Duodenal mucosa (tissue), 2 donors: ENCODE measurements around the gene KLRF2.

Experiments used
- H3K27ac ChIP-seq: one replicate; pipeline ENCODE4 v1.7.0; 2013; ENCODE audit warnings: low read depth, low read length
- H3K27me3 ChIP-seq, 2 donors: one replicate each; pipeline ENCODE4 v1.7.0; 2013; ENCODE audit warnings: low read length in 2 of 2, control low read depth in 1 of 2; ENCODE audit not compliant: insufficient read depth in 2 of 2, control insufficient read depth in 1 of 2
- H3K36me3 ChIP-seq, 2 donors: one replicate each; pipeline ENCODE4 v1.7.0; 2013; ENCODE audit warnings: low read length in 2 of 2, control low read depth in 1 of 2; ENCODE audit not compliant: insufficient read depth in 2 of 2, control insufficient read depth in 1 of 2
- H3K4me1 ChIP-seq, 2 donors: one replicate each; pipeline ENCODE4 v1.7.0; 2013; ENCODE audit warnings: low read length in 2 of 2, control low read depth in 1 of 2; ENCODE audit not compliant: insufficient read depth in 2 of 2, control insufficient read depth in 1 of 2
- H3K4me3 ChIP-seq, 2 donors: one replicate each; pipeline ENCODE4 v1.7.0; 2013; ENCODE audit warnings: low read length in 2 of 2, low read depth in 1 of 2
- H3K9ac ChIP-seq, 2 donors: one replicate each; pipeline ENCODE4 v1.7.0; 2013; ENCODE audit warnings: low read length in 2 of 2, low read depth in 1 of 2
- H3K9me3 ChIP-seq, 2 donors: one replicate each; pipeline ENCODE4 v1.7.0; 2013; ENCODE audit warnings: low read length in 2 of 2, control low read depth in 1 of 2; ENCODE audit not compliant: control insufficient read depth in 1 of 2

KLRF2 gene, protein sequence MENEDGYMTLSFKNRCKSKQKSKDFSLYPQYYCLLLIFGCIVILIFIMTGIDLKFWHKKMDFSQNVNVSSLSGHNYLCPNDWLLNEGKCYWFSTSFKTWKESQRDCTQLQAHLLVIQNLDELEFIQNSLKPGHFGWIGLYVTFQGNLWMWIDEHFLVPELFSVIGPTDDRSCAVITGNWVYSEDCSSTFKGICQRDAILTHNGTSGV

DNA sequence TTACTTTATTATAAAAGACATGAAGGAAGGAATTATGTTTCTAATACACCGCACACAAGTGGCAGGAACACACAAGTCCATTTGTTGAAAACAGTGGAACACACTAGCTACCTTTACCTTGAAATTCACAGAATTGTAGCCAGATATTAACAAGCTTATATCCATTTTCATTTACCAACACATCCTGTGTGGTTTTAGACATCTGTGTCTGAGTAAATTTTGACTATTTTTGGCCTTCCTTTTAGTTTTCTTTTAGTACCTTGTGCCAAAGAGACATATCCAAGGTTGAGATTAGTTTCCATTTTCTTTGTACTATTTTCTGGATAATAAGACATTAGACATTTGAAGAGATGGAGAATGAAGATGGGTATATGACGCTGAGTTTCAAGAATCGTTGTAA, at the start of gene KLRF2:
KLRF2 (plus strand) TSS at position 244 of the 400 bp plus-strand sequence; CDS start at position 351, 107 bp downstream.
- H3K9ac ChIP-seq, result no peak within 1 kb of the TSS
- H3K9me3 ChIP-seq, result no peaks in the 10 kb centered on the region
- H3K4me1 ChIP-seq, result no peaks in the 10 kb centered on the region
- H3K27ac ChIP-seq, result no peak within 1 kb of the TSS
- H3K4me3 ChIP-seq, result no peak within 1 kb of the TSS
- no peaks in the 10 kb centered on the region for H3K36me3 ChIP-seq
- H3K27me3 ChIP-seq, result no peaks in the 10 kb centered on the region

DNA sequence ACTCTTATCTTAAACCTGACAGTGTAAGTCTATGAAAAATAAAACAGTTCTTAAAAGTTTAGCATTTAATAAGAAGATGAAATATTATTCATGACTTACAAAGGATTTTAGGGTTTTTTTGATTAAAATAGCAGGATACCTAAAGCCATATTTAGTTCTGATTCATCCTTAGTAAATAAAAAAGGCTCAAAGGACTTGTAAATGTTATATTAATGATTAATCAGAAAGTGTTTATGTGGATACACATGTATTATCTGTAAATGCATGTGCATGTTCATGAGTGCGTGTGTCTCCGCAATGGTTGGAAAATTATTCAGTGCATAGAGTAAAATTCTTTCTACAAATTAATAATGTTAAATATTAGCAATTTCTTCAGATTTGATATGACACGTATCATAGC, 49.6 kb upstream of the KLRF2 start:
- Histone ChIP-seq H3K9me3 (no peaks in the 10 kb centered on the region), H3K27me3 (no peaks in the 10 kb centered on the region), H3K36me3 (no peaks in the 10 kb centered on the region), H3K9ac (no peak overlapping the region), H3K4me1 (no peaks in the 10 kb centered on the region), H3K27ac (no peak overlapping the region), H3K4me3 (no peak overlapping the region)

- Histone ChIP-seq H3K27me3 (no peaks in the 10 kb centered on the region), H3K9me3 (no peaks in the 10 kb centered on the region), H3K36me3 (no peaks in the 10 kb centered on the region), H3K4me3 (no peak overlapping the region), H3K4me1 (no peaks in the 10 kb centered on the region), H3K27ac (no peak overlapping the region), H3K9ac (no peak overlapping the region)
These were observed 37.9 kb upstream of the KLRF2 start for GRCh38 chr12:9843407-9843806.

DNA sequence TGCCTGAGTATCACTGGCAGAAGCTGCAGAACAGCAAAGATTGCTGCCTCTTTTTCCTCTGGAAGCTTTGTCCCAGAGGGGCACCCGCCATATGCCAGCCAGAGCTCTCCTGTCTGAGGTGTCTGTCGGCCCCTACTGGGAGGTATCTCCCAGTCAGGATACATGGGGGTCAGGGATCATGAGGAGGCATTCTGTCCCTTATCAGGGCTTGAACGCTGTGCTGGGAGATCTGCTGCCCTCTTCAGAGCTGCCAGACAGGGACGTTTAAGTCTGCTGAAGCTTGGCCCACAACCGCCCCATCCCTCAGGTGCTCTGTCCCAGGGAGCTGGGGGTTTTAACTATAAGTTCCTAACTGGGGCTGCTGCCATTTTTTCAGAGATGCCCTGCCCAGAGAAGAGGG, 32.4 kb upstream of the KLRF2 start:
- no peak overlapping the region for H3K27ac ChIP-seq
- H3K9me3 ChIP-seq, result peaks cover 0 to 3% of the 10 kb centered on the region in 2 donors
- no peak overlapping the region for H3K4me3 ChIP-seq
- peaks cover 0 to 11% of the 10 kb centered on the region in 2 donors for H3K36me3 ChIP-seq
- H3K27me3 ChIP-seq, result no peaks in the 10 kb centered on the region
- no peak overlapping the region for H3K9ac ChIP-seq
- H3K4me1 ChIP-seq, result no peaks in the 10 kb centered on the region

DNA sequence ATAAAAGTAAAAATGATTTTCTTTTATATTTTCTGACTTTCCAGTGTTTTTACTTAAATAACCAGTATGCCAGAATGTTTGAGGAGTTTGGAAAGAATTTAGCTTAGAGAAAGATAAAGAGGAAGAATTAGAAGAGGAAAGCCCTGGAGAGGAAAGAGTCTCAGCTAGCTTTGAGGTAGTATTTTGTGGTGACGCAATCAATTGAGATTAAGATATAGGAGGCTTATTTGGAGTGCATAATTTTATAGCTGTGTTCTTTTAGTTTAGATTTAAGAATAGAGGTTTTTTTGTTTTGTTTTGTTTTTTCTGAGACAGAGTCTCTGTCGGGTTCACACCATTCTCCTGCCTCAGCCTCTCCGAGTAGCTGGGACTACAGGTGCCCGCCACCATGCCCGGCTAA, 30.2 kb upstream of the KLRF2 start:
- peaks cover 0 to 11% of the 10 kb centered on the region in 2 donors for H3K36me3 ChIP-seq
- H3K4me3 ChIP-seq, result no peak overlapping the region
- peaks cover 0 to 3% of the 10 kb centered on the region in 2 donors for H3K9me3 ChIP-seq
- H3K4me1 ChIP-seq, result no peaks in the 10 kb centered on the region
- H3K27me3 ChIP-seq, result no peaks in the 10 kb centered on the region
- H3K27ac ChIP-seq, result no peak overlapping the region
- no peak overlapping the region for H3K9ac ChIP-seq

DNA sequence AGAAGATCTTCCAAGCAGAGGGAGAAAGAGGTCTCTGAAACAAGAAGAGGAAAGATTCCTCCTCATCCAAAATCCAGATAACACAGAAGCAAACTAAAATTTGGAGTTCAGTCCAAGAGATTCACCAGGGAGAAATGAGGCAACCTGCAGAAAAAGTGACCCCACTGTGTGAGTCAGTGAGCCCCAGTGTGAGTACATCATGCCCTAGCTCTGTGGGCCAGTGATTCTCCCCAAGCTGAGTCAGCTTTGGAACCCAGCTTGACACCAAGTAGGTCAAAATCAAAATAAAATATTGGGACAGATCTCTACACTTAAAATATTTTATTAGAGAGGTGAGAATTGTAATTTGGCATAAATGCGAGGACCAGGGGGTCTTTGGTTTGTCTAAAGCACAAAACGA, 29.4 kb upstream of the KLRF2 start:
- H3K9me3 ChIP-seq, result peaks cover 0 to 3% of the 10 kb centered on the region in 2 donors
- no peaks in the 10 kb centered on the region for H3K27me3 ChIP-seq
- no peaks in the 10 kb centered on the region for H3K4me1 ChIP-seq
- no peak overlapping the region for H3K9ac ChIP-seq
- H3K27ac ChIP-seq, result no peak overlapping the region
- H3K36me3 ChIP-seq, result peaks cover 0 to 11% of the 10 kb centered on the region in 2 donors
- no peak overlapping the region for H3K4me3 ChIP-seq

DNA sequence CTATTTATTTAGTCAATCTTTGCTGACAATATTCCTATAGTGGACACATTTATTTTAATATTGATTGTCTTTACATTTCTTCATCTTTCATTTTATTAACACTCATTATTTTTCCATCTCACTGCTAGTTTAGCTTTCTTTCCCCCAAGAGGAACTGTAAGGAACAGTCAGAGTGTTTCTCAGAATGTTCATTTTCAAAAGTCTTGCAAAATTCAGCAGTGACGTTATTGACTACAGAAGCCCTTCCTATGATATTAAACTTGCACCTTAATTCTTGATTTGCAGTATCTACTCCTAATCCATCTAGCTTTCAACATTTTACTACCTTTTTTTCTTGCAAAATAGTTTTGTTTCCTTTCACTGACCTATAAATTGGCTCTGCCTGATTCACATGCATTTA, 25.1 kb upstream of the KLRF2 start:
- no peaks in the 10 kb centered on the region for H3K9me3 ChIP-seq
- H3K27me3 ChIP-seq, result no peaks in the 10 kb centered on the region
- no peak overlapping the region for H3K9ac ChIP-seq
- H3K4me1 ChIP-seq, result no peaks in the 10 kb centered on the region
- no peak overlapping the region for H3K27ac ChIP-seq
- H3K36me3 ChIP-seq, result peaks cover 0 to 11% of the 10 kb centered on the region in 2 donors
- no peak overlapping the region for H3K4me3 ChIP-seq

- H3K4me3 ChIP-seq, result no peak overlapping the region
- no peaks in the 10 kb centered on the region for H3K27me3 ChIP-seq
- H3K9ac ChIP-seq, result no peak overlapping the region
- H3K36me3 ChIP-seq, result peaks cover 0 to 10% of the 10 kb centered on the region in 2 donors
- H3K4me1 ChIP-seq, result no peaks in the 10 kb centered on the region
- H3K9me3 ChIP-seq, result no peaks in the 10 kb centered on the region
- H3K27ac ChIP-seq, result no peak overlapping the region
These were observed 24.4 kb upstream of the KLRF2 start for GRCh38 chr12:9856894-9857293.

DNA sequence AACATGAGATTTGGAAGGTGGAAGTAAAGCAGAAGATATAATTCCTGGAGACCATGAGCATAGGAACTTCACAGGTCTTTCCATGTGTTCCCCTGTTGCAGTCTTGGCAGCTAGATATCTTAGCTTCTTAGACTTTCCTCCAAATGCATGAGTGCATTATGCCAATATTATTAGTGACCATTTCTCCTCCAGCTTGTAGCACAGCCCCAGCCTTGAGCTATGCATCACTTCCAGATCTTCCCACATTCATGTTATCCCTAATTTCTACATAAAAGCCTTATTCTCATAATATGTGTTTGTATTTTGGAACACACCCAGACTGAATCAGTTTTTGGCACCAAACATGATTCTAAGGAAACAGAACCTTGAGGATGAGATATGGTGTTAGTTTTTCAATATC, 23.2 kb upstream of the KLRF2 start:
- H3K4me1 ChIP-seq, result no peaks in the 10 kb centered on the region
- no peak overlapping the region for H3K4me3 ChIP-seq
- no peak overlapping the region for H3K27ac ChIP-seq
- no peak overlapping the region for H3K9ac ChIP-seq
- H3K9me3 ChIP-seq, result no peaks in the 10 kb centered on the region
- H3K36me3 ChIP-seq, result peaks cover 0 to 7% of the 10 kb centered on the region in 2 donors
- H3K27me3 ChIP-seq, result no peaks in the 10 kb centered on the region

DNA sequence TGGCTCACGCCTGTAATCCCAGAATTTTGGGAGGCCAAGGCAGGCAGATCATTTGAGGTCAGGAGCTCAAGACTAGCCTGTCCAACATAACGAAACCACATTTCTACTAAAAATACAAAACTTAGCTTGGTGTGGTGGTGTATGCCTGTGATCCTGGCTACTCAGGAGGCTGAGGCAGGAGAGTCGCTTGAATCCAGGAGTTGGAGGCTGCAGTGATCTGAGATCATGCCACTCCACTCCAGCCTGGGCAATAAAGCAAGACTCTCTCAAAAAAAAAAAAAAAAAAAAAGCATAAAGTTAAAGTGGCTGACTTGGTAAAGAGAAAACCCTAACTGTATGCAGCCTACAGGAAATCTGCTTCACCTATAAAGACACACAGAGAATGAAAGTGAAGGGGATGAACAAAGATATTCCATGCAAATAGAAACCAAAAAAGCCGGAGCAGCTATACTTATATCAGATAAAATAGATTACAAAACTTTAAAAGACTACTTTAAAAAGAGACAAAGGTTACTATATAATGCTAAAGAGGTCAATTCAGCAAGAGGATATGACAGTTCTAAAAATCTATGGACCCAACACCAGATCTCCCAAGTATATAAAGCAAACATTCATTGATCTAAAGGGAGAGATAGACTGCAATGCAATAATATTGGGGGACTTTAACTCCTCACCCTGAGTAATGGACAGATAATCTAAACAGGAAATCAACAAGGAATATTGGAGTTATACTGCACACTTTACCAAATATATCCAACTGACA, 16.2 kb upstream of the KLRF2 start:
- no peak overlapping the region for H3K9ac ChIP-seq
- H3K27ac ChIP-seq, result no peak overlapping the region
- H3K9me3 ChIP-seq, result no peaks in the 10 kb centered on the region
- H3K4me1 ChIP-seq, result peaks cover 0 to 5% of the 10 kb centered on the region in 2 donors
- no peaks in the 10 kb centered on the region for H3K36me3 ChIP-seq
- H3K4me3 ChIP-seq, result peak overlapping the region; percentile 37 to 48
- H3K27me3 ChIP-seq, result no peaks in the 10 kb centered on the region
